SK-N-SH (cell line): Measurements from ENCODE around the gene CNIH2. TPM values are rescaled to one million over a fixed set of nuclear protein-coding genes. Genes with fewer than 3 reads are reported as not detected.

Experiments
- CTCF ChIA-PET: fragments of 300-600, 350-600 bp; formaldehyde crosslinking; extraction: SDS; loops from one replicate; lab custom pipeline; 2021; lab: Yijun Ruan, JAX
- POLR2A ChIA-PET: fragments of 350-600 bp; sonication (Branson Sonifier 250); formaldehyde crosslinking; extraction: SDS; loops from one replicate; lab custom pipeline; 2020; ENCODE audit warnings: antibody characterized with exemption, inconsistent platforms; lab: Yijun Ruan, JAX
- DNase-seq: peaks from one replicate; pipeline ENCODE4 v3.0.0; 2012
- H2AFZ ChIP-seq: fragments of 200-600 bp; sonication (generic); 2 replicates; pipeline ENCODE4 v1.8.1; 2016; ENCODE audit warnings: antibody characterized with exemption, mild to moderate bottlenecking, low read depth
- H3F3A ChIP-seq: fragments of 200-600 bp; sonication (generic); replicated peaks from 2 replicates; pipeline ENCODE3; 2016; ENCODE audit warnings: antibody characterized with exemption, mild to moderate bottlenecking; ENCODE audit not compliant: insufficient read depth
- H3K27ac ChIP-seq, 2 experiments: fragments of 200-500 bp in 1 of 2; fragments of 200-600 bp in 1 of 2; sonication (Bioruptor generic) in 1 of 2; sonication (generic), shearing (Covaris generic) in 1 of 2; 2 replicates each; pipeline versions ENCODE4 v1.5.1 to v1.6.1; 2014 to 2016; ENCODE audit warnings: low read depth in 2 of 2, inconsistent platforms in 1 of 2, low read length in 1 of 2, mild to moderate bottlenecking in 1 of 2, mixed read lengths in 1 of 2
- H3K27me3 ChIP-seq: fragments of 200-600 bp; sonication (generic), shearing (Covaris generic); 2 replicates; pipeline ENCODE4 v1.6.1; 2016; ENCODE audit warnings: mixed run types; ENCODE audit not compliant: insufficient read depth
- H3K36me3 ChIP-seq, 2 experiments: fragments of 200-500 bp in 1 of 2; fragments of 200-600 bp in 1 of 2; sonication (Bioruptor generic) in 1 of 2; sonication (generic) in 1 of 2; replicated peaks in 1 of 2; 2 replicates each; pipeline versions ENCODE3 to v1.5.1; 2014 to 2016; ENCODE audit warnings: low read length in 1 of 2, mild to moderate bottlenecking in 1 of 2; ENCODE audit not compliant: insufficient read depth in 2 of 2, control insufficient read depth in 1 of 2
- H3K4me1 ChIP-seq, 2 experiments: fragments of 200-500 bp in 1 of 2; fragments of 200-600 bp in 1 of 2; sonication (Bioruptor generic) in 1 of 2; sonication (generic), shearing (Covaris generic) in 1 of 2; 2 replicates each; pipeline versions ENCODE4 v1.5.1 to v1.6.1; 2014 to 2016; ENCODE audit warnings: low read depth in 1 of 2, low read length in 1 of 2, mixed run types in 1 of 2; ENCODE audit not compliant: insufficient read depth in 2 of 2, control insufficient read depth in 1 of 2
- H3K4me2 ChIP-seq: fragments of 200-600 bp; sonication (generic), shearing (Covaris generic); 2 replicates; pipeline ENCODE4 v1.6.1; 2017; ENCODE audit warnings: mixed run types
- H3K4me3 ChIP-seq, 2 experiments: fragments of 200-500 bp in 1 of 2; fragments of 200-600 bp in 1 of 2; sonication (Bioruptor generic) in 1 of 2; sonication (generic), shearing (Covaris generic) in 1 of 2; 2 replicates each; pipeline versions ENCODE4 v1.5.1 to v1.8.1; 2014 to 2016; ENCODE audit warnings: low read depth in 2 of 2, inconsistent platforms in 1 of 2, low read length in 1 of 2, mild to moderate bottlenecking in 1 of 2, mixed read lengths in 1 of 2, moderate library complexity in 1 of 2
- H3K79me2 ChIP-seq: fragments of 200-600 bp; sonication (generic); 2 replicates; pipeline ENCODE4 v1.8.1; 2017; ENCODE audit warnings: mild to moderate bottlenecking; ENCODE audit not compliant: insufficient read depth
- H3K9ac ChIP-seq: fragments of 200-600 bp; sonication (generic); 2 replicates; pipeline ENCODE4 v1.6.1; 2017; ENCODE audit warnings: mixed run types
- H3K9me2 ChIP-seq: fragments of 200-600 bp; sonication (generic); 2 replicates; pipeline ENCODE4 v1.6.1; 2017; ENCODE audit warnings: mixed run types
- H3K9me3 ChIP-seq: fragments of 200-600 bp; sonication (generic); 2 replicates; pipeline ENCODE4 v1.6.1; 2017; ENCODE audit warnings: mixed run types, mild to moderate bottlenecking, moderate library complexity
- H4K20me1 ChIP-seq: fragments of 200-600 bp; sonication (generic); 2 replicates; pipeline ENCODE4 v1.6.1; 2017; ENCODE audit warnings: mild to moderate bottlenecking, mixed run types; ENCODE audit not compliant: insufficient read depth
- FOSL2 ChIP-seq: IDR thresholded peaks from 2 replicates; pipeline ENCODE4 v1.4.0; 2012; ENCODE audit warnings: low read depth, mild to moderate bottlenecking, moderate library complexity, borderline replicate concordance
- FOXJ3 ChIP-seq: sonication (generic); formaldehyde crosslinking; IDR thresholded peaks from 2 replicates; pipeline ENCODE4 v1.5.1; 2020; ENCODE audit warnings: mild to moderate bottlenecking, missing genetic modification reagents
- JUND ChIP-seq: IDR thresholded peaks from 2 replicates; pipeline ENCODE4 v1.4.0; 2012
- MEF2A ChIP-seq: IDR thresholded peaks from 2 replicates; pipeline ENCODE4 v1.4.0; 2012; ENCODE audit warnings: low read depth, borderline replicate concordance
- MXI1 ChIP-seq: IDR thresholded peaks from 2 replicates; pipeline ENCODE4 v1.6.1; 2012; ENCODE audit warnings: mild to moderate bottlenecking, low read depth, low read length, improper control_type of control experiment
- POLR2AphosphoS5 ChIP-seq: IDR thresholded peaks from 2 replicates; pipeline ENCODE4 v1.6.1; 2012; ENCODE audit warnings: low read depth, low read length
- RAD21 ChIP-seq: IDR thresholded peaks from 2 replicates; pipeline ENCODE4 v1.6.1; 2012; ENCODE audit warnings: mild to moderate bottlenecking, low read length
- RFX5 ChIP-seq: IDR thresholded peaks from 2 replicates; pipeline ENCODE4 v1.6.1; 2012; ENCODE audit warnings: mild to moderate bottlenecking, improper control_type of control experiment, low read length
- SMC3 ChIP-seq: IDR thresholded peaks from 2 replicates; pipeline ENCODE4 v1.6.1; 2012; ENCODE audit warnings: low read depth, low read length, improper control_type of control experiment
- TAF1 ChIP-seq: IDR thresholded peaks from 2 replicates; pipeline ENCODE4 v1.6.1; 2012; ENCODE audit warnings: low read depth, mild to moderate bottlenecking, low read length, moderate library complexity, borderline replicate concordance
- WGBS: methylation state at CpG from one replicate; pipeline ENCODE4 v1.1.6; 2017; ENCODE audit warnings: low lambda C conversion rate; 5-methylcytosine and 5-hydroxymethylcytosine counted together
- polyA plus RNA-seq, 3 experiments: library from polyadenylated mRNA; depleted of rRNA; stranded (reverse); fragments of >200 nt; gene quantifications; 2 replicates each; pipeline ENCODE4 v1.2.3, GENCODE V29; 2012
- TF ChIP-seq, protein P1 (sequence below): IDR thresholded peaks from 2 replicates; pipeline ENCODE4; 2012
- TF ChIP-seq, protein P2 (sequence below): fragments of 150-350 bp; IDR thresholded peaks from 2 replicates; pipeline ENCODE4 v1.6.1; 2016; ENCODE audit warnings: mild to moderate bottlenecking, low read depth, low read length
- TF ChIP-seq, protein P3 (sequence below): IDR thresholded peaks from 2 replicates; pipeline ENCODE4 v1.6.1; 2012; ENCODE audit warnings: mild to moderate bottlenecking, low read depth, low read length, moderate library complexity

The CNIH2 gene
- polyA plus RNA-seq, 1 of the 3 experiments (the other 2 are of a cell fraction), result 11.8 TPM

DNA sequence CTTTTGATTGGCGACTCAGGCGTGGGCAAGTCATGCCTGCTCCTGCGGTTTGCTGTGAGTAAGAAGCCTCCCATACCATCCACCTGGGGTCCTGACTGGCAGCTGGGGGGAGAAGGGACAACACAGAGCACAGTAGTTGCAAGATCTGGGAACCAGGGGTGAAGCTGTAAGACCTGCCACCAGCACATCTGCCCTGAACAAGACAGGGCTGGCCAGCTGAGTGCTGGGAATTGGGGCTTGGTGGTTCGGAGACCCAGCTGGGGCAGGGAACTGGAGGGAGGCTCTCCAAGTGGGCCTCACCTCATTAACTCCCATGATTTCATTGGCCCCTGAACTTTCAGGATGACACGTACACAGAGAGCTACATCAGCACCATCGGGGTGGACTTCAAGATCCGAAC is 6.2 kb upstream of the CNIH2 start:
- H3K27me3 ChIP-seq, result no peaks in the 10 kb centered on the region
- H3K79me2 ChIP-seq, result peaks cover 34% of the 10 kb centered on the region
- no peak overlapping the region for H3K4me3 ChIP-seq
- H3K4me1 ChIP-seq, result peaks cover 8 to 11% of the 10 kb centered on the region in 2 experiments; a peak in 2 of 4 replicates
- H3K4me2 ChIP-seq, result no peak overlapping the region
- POLR2A ChIA-PET, result no interaction called here
- H3K36me3 ChIP-seq, result peaks cover 26 to 45% of the 10 kb centered on the region in 2 experiments
- DNase-seq, result no peak
- no peaks in the 10 kb centered on the region for H3K9me2 ChIP-seq
- no peaks in the 10 kb centered on the region for H3K9me3 ChIP-seq
- H4K20me1 ChIP-seq, result no peaks in the 10 kb centered on the region; the same call in 1 of the 2 replicates
- H2AFZ ChIP-seq, result no peak overlapping the region
- H3K27ac ChIP-seq, result no peak overlapping the region
- CTCF ChIA-PET, result interaction anchor here (1.0 to 9.4 kb wide), 3 partner anchors 9 to 92 kb away, joined by 3 to 111 read pairs (median 5); partner anchors contain the start of gene CNIH2
- H3K9ac ChIP-seq, result no peak overlapping the region
- TF ChIP-seq FOXJ3, result no peak
- no peak for TF ChIP-seq MXI1
- TF ChIP-seq RFX5, result no peak
- no peak for TF ChIP-seq JUND
- no peak for TF ChIP-seq POLR2AphosphoS5
- no peak for TF ChIP-seq FOSL2
- no peak for TF ChIP-seq MEF2A
- TF ChIP-seq TAF1, result no peak
- TF ChIP-seq RAD21, result no peak
- 91% methylated on average over 6 of the region's 7 CpGs for WGBS
- H3F3A ChIP-seq, result peaks cover 20% of the 10 kb centered on the region

DNA sequence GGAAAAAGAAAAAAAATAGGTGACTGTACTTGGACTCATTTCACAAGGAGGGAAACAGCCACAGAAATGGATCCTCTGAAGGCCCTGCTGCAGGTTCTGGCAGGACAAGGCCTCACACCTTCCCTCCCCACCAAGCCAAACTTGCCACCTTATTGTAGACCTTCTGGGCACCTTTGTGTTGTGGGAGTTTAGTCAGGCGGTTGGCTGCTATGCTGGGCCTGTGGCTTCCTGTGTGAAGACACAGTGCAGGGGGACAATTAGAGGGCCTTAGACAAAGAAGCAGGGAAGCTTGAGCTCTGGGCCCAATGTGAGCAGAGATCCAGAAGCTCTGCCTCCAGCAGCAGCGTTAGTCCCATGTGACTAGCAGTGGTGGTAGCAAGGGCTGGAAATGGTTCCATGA is 5.4 kb upstream of the CNIH2 start:
- peaks cover 7 to 11% of the 10 kb centered on the region in 2 experiments; a peak in 2 of 4 replicates for H3K4me1 ChIP-seq
- no peak overlapping the region for H3K4me2 ChIP-seq
- TF ChIP-seq, protein P1, sequence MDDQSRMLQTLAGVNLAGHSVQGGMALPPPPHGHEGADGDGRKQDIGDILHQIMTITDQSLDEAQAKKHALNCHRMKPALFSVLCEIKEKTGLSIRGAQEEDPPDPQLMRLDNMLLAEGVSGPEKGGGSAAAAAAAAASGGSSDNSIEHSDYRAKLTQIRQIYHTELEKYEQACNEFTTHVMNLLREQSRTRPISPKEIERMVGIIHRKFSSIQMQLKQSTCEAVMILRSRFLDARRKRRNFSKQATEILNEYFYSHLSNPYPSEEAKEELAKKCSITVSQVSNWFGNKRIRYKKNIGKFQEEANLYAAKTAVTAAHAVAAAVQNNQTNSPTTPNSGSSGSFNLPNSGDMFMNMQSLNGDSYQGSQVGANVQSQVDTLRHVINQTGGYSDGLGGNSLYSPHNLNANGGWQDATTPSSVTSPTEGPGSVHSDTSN, result no peak
- H3K9me3 ChIP-seq, result no peaks in the 10 kb centered on the region
- CTCF ChIA-PET, result interaction anchor here (1.0 to 9.4 kb wide), 2 partner anchors 8 to 14 kb away, joined by 5 to 111 read pairs; partner anchors contain the start of gene CNIH2
- no peak overlapping the region for H3K27ac ChIP-seq
- no peaks in the 10 kb centered on the region for H3K9me2 ChIP-seq
- H3K36me3 ChIP-seq, result peaks cover 26 to 45% of the 10 kb centered on the region in 2 experiments
- no peak for DNase-seq
- H3K9ac ChIP-seq, result no peak overlapping the region
- no peaks in the 10 kb centered on the region; the same call in none of the 2 replicates for H4K20me1 ChIP-seq
- H2AFZ ChIP-seq, result no peak overlapping the region
- H3F3A ChIP-seq, result peaks cover 20% of the 10 kb centered on the region
- H3K27me3 ChIP-seq, result no peaks in the 10 kb centered on the region
- peaks cover 34% of the 10 kb centered on the region for H3K79me2 ChIP-seq
- WGBS, result 100% methylated on average over 1 of the region's 2 CpGs
- POLR2A ChIA-PET, result no interaction called here
- no peak overlapping the region for H3K4me3 ChIP-seq

DNA sequence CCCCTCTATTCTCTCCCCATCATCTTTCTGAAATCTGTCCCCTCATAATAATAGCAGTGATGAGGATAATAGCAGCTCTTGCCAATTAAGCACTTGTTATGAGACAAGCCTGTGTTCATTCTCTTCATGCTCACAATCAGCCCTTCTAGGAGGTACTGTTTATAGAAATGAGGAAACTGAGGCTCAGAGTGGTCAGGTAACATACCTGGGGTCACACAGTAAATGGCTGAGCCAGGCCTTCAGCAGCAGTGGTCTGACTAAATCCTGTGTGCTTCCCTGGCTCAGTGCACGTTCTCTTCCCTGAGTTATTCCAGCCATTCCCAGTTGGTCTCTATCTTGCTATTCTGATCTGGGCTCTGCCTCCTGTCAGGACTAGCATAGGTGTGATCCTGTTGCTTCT is 3.8 kb upstream of the CNIH2 start:
- POLR2A ChIA-PET, result no interaction called here
- no peak overlapping the region for H3K4me2 ChIP-seq
- peaks cover 26 to 45% of the 10 kb centered on the region in 2 experiments for H3K36me3 ChIP-seq
- no peak for DNase-seq
- no peak overlapping the region for H3K4me3 ChIP-seq
- H3K79me2 ChIP-seq, result peaks cover 29% of the 10 kb centered on the region
- H4K20me1 ChIP-seq, result no peaks in the 10 kb centered on the region; the same call in none of the 2 replicates
- no peak overlapping the region for H3K27ac ChIP-seq
- H3K27me3 ChIP-seq, result no peaks in the 10 kb centered on the region
- no peak overlapping the region for H2AFZ ChIP-seq
- 57% methylated on average over 1 of the region's 1 CpG for WGBS
- H3K4me1 ChIP-seq, result peaks cover 11 to 12% of the 10 kb centered on the region in 2 experiments; a peak in 2 of 4 replicates
- CTCF ChIA-PET, result interaction anchor here (0.9 kb wide), 1 partner anchor 9 kb away, joined by 3 read pairs; no protein-coding TSS in a partner anchor
- peaks cover 17% of the 10 kb centered on the region for H3F3A ChIP-seq
- no peak overlapping the region for H3K9ac ChIP-seq
- TF ChIP-seq RFX5 (no peak), TAF1 (no peak), SMC3 (no peak)
- TF ChIP-seq, protein P2, sequence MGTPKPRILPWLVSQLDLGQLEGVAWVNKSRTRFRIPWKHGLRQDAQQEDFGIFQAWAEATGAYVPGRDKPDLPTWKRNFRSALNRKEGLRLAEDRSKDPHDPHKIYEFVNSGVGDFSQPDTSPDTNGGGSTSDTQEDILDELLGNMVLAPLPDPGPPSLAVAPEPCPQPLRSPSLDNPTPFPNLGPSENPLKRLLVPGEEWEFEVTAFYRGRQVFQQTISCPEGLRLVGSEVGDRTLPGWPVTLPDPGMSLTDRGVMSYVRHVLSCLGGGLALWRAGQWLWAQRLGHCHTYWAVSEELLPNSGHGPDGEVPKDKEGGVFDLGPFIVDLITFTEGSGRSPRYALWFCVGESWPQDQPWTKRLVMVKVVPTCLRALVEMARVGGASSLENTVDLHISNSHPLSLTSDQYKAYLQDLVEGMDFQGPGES, result no peak
- TF ChIP-seq, protein P3, sequence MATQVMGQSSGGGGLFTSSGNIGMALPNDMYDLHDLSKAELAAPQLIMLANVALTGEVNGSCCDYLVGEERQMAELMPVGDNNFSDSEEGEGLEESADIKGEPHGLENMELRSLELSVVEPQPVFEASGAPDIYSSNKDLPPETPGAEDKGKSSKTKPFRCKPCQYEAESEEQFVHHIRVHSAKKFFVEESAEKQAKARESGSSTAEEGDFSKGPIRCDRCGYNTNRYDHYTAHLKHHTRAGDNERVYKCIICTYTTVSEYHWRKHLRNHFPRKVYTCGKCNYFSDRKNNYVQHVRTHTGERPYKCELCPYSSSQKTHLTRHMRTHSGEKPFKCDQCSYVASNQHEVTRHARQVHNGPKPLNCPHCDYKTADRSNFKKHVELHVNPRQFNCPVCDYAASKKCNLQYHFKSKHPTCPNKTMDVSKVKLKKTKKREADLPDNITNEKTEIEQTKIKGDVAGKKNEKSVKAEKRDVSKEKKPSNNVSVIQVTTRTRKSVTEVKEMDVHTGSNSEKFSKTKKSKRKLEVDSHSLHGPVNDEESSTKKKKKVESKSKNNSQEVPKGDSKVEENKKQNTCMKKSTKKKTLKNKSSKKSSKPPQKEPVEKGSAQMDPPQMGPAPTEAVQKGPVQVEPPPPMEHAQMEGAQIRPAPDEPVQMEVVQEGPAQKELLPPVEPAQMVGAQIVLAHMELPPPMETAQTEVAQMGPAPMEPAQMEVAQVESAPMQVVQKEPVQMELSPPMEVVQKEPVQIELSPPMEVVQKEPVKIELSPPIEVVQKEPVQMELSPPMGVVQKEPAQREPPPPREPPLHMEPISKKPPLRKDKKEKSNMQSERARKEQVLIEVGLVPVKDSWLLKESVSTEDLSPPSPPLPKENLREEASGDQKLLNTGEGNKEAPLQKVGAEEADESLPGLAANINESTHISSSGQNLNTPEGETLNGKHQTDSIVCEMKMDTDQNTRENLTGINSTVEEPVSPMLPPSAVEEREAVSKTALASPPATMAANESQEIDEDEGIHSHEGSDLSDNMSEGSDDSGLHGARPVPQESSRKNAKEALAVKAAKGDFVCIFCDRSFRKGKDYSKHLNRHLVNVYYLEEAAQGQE, result no peak
- H3K9me2 ChIP-seq, result no peaks in the 10 kb centered on the region
- H3K9me3 ChIP-seq, result no peaks in the 10 kb centered on the region
